Testis (tissue), 3 donors: ENCODE data around the gene TSPYL4. TPM values are rescaled to one million over a fixed set of nuclear protein-coding genes. Genes with fewer than 3 reads are reported as not detected.

Source experiments
- DNase-seq: peaks from one replicate; pipeline ENCODE4 v3.0.0-alpha.2; 2019
- H3K27ac ChIP-seq, 2 donors: fragments of 200-600 bp; sonication (generic); one replicate each; pipeline ENCODE4 v1.5.1; 2019
- H3K27me3 ChIP-seq: fragments of 200-600 bp; sonication (generic); one replicate; pipeline ENCODE4 v1.5.1; 2019
- H3K36me3 ChIP-seq: fragments of 200-600 bp; sonication (generic); one replicate; pipeline ENCODE4 v1.5.1; 2017; ENCODE audit warnings: low read depth; ENCODE audit errors: missing control alignments
- H3K4me1 ChIP-seq: fragments of 200-600 bp; sonication (generic); one replicate; pipeline ENCODE4 v1.5.1; 2019
- H3K4me3 ChIP-seq, 2 donors: fragments of 200-600 bp; sonication (generic); one replicate each; pipeline ENCODE4 v1.5.1; 2017 to 2019
- H3K9me3 ChIP-seq: fragments of 200-600 bp; sonication (generic); one replicate; pipeline ENCODE4 v1.5.1; 2017
- CTCF ChIP-seq, 3 experiments: fragments of 450-650 bp in 2 of 3; fragments of 200-600 bp in 1 of 3; sonication (generic) in 1 of 3; IDR thresholded peaks; one replicate each; pipeline ENCODE4 v1.5.1; 2016 to 2019; ENCODE audit warnings: antibody characterized with exemption in 3 of 3, mild to moderate bottlenecking in 2 of 3, moderate library complexity in 1 of 3
- POLR2A ChIP-seq: fragments of 450-650 bp; IDR thresholded peaks from one replicate; pipeline ENCODE4 v1.6.1; 2017; ENCODE audit warnings: antibody characterized with exemption, mild to moderate bottlenecking, moderate library complexity
- WGBS, 2 donors: methylation state at CpG; one replicate each; pipeline ENCODE4 v1.1.5; 2018; 5-methylcytosine and 5-hydroxymethylcytosine counted together
- intact Hi-C: fragments of 100-400 bp; cut with DNase I; formaldehyde crosslinking; loops from one replicate; pipeline ENCODE4 v1.15.1; 2023; ENCODE audit warnings: low total_unique reads
- polyA plus RNA-seq: library from polyadenylated mRNA; stranded (reverse); fragments of 350-450 nt; fragmentation: Illumina TruSeq; extraction: RNeasy Lipid Tissue Mini Kit (QIAGEN cat#74804); gene quantifications from one replicate; pipeline ENCODE4 v1.2.3, GENCODE V29; 2014; ENCODE audit warnings: low read depth, low replicate concordance; ENCODE audit not compliant: insufficient read depth
- total RNA-seq, 2 donors: library from RNA; depleted of rRNA; stranded (reverse); fragments of >200 nt; gene quantifications; one replicate each; pipeline ENCODE4 v1.2.3, GENCODE V29; 2016

The TSPYL4 gene
- total and polyA plus RNA-seq, 3 donors from 2014 or later: 27.9 to 39.8 (median 33.1) TPM

- no peak for DNase-seq
- no peaks in the 10 kb centered on the region for H3K4me1 ChIP-seq
- intact Hi-C loops: no loop called here
- no peaks in the 10 kb centered on the region for H3K9me3 ChIP-seq
- H3K36me3 ChIP-seq: no peaks in the 10 kb centered on the region
- H3K4me3 ChIP-seq: no peak overlapping the region
- H3K27me3 ChIP-seq: no peaks in the 10 kb centered on the region
- no peak overlapping the region for H3K27ac ChIP-seq
- 94 to 95% methylated on average over 1 of the region's 1 CpG for WGBS, 2 donors
- TF ChIP-seq CTCF (IDR thresholded peaks at IDR 0.05): no peak
Measured at GRCh38 chr6:116206231-116206903, 47.5 kb downstream of the TSPYL4 start.

GRCh38 chr6:116205281-116205680, 48.6 kb downstream of the TSPYL4 start:
- intact Hi-C loops: no loop called here
- no peak for DNase-seq
- WGBS, 2 donors: 60 to 69% methylated on average over 2 of the region's 2 CpGs
- no peak for TF ChIP-seq POLR2A
- no peak for TF ChIP-seq CTCF (IDR thresholded peaks at IDR 0.05)
- Histone ChIP-seq H3K27me3 (no peaks in the 10 kb centered on the region), H3K36me3 (no peaks in the 10 kb centered on the region), H3K27ac (no peak overlapping the region), H3K4me3 (no peak overlapping the region), H3K9me3 (no peaks in the 10 kb centered on the region), H3K4me1 (no peaks in the 10 kb centered on the region)

GRCh38 chr6:116201538-116201937, 52.3 kb downstream of the TSPYL4 start:
- TF ChIP-seq POLR2A (no peak), CTCF (IDR thresholded peaks at IDR 0.05) (no peak)
- Histone ChIP-seq H3K27me3 (no peaks in the 10 kb centered on the region), H3K4me3 (no peak overlapping the region), H3K36me3 (no peaks in the 10 kb centered on the region), H3K9me3 (no peaks in the 10 kb centered on the region), H3K27ac (no peak overlapping the region), H3K4me1 (no peaks in the 10 kb centered on the region)
- DNase-seq: no peak
- WGBS, 2 donors: 76 to 85% methylated on average over 2 of the region's 2 CpGs
- intact Hi-C loops: no loop called here

GRCh38 chr6:116200619-116201249, 53.1 kb downstream of the TSPYL4 start:
- H3K4me3 ChIP-seq: no peak overlapping the region
- H3K36me3 ChIP-seq: no peaks in the 10 kb centered on the region
- 92 to 93% methylated on average over 3 of the region's 3 CpGs for WGBS, 2 donors
- intact Hi-C loops: no loop called here
- H3K4me1 ChIP-seq: no peaks in the 10 kb centered on the region
- no peaks in the 10 kb centered on the region for H3K9me3 ChIP-seq
- H3K27me3 ChIP-seq: no peaks in the 10 kb centered on the region
- TF ChIP-seq CTCF (IDR thresholded peaks at IDR 0.05) (no peak), POLR2A (no peak)
- DNase-seq: no peak
- no peak overlapping the region for H3K27ac ChIP-seq

Other genes with a start within 250 kb of the TSPYL4 start
- gene FRK, start 193.2 kb downstream of the TSPYL4 start, total RNA-seq: 1 to 10 TPM; 1.5 to 3.7 TPM
- gene FRK, start 193.2 kb downstream of the TSPYL4 start, polyA plus RNA-seq: 2.5 TPM
- 10 to 100 TPM; 10.7 to 22.8 TPM for gene NT5DC1, start 153.2 kb downstream of the TSPYL4 start, total RNA-seq
- gene NT5DC1, start 153.2 kb downstream of the TSPYL4 start, polyA plus RNA-seq: 28.2 TPM
- gene COL10A1, start 127.9 kb downstream of the TSPYL4 start, total RNA-seq: under 1 TPM; 0.06 to 0.16 TPM
- gene COL10A1, start 127.9 kb downstream of the TSPYL4 start, polyA plus RNA-seq: 0.34 TPM
- 10 to 100 TPM; 86.4 to 95.0 TPM for gene TSPYL1, start 25.9 kb upstream of the TSPYL4 start, total RNA-seq
- 91.9 TPM for gene TSPYL1, start 25.9 kb upstream of the TSPYL4 start, polyA plus RNA-seq
- 10 to 100 TPM; 35.1 to 49.3 TPM for gene DSE, start 116.9 kb upstream of the TSPYL4 start, total RNA-seq
- gene DSE, start 116.9 kb upstream of the TSPYL4 start, polyA plus RNA-seq: 31.5 TPM
- 10 to 100 TPM in 1 of 2 donors, 1 to 10 TPM in 1; 9.7 to 10.4 TPM for gene CALHM6, start 207.3 kb upstream of the TSPYL4 start, total RNA-seq
- gene CALHM6, start 207.3 kb upstream of the TSPYL4 start, polyA plus RNA-seq: 15.7 TPM